COLO829 (cell line): ENCODE results near the gene EBF4.
"Not testable (repeated sequence)": the region's sequence is repeated elsewhere in the genome, so short reads cannot be mapped to it uniquely, and the experiment has no call there.

ENCODE experiments used
- DNase-seq: peaks from one replicate; pipeline ENCODE4 v3.0.0; 2012; ENCODE audit warnings: low spot score

EBF4 gene

GRCh38 chr20:2757969-2758368 lies 65.4 kb downstream of the EBF4 start:
- no peak for DNase-seq

GRCh38 chr20:2759143-2759542 lies 66.6 kb downstream of the EBF4 start:
- DNase-seq = no peak

- DNase-seq = no peak
These were observed 67.2 kb downstream of the EBF4 start for GRCh38 chr20:2759603-2760296.

- no peak for DNase-seq
These were observed 67.8 kb downstream of the EBF4 start for GRCh38 chr20:2760297-2760951.

DNA sequence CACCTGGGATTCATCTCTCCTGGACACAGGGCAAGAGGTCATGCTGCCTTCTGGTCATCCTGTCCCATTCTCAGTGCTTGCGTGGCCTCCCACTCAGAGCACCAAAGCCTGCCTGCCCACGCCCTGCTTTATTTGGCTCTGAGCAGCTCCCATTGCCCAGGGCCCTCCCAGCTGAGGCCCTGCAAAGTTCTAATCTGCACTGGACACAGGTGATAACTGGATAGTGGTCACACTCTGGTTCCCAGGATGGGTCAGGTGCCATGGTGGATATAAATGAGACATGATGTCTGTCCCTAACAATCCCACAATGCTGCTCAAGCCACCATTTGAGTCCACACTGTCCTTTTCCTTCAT lies 68.3 kb downstream of the EBF4 start:
- DNase-seq = no peak

- DNase-seq = no peak
These were observed 69.3 kb downstream of the EBF4 start for GRCh38 chr20:2761885-2762284.

DNA sequence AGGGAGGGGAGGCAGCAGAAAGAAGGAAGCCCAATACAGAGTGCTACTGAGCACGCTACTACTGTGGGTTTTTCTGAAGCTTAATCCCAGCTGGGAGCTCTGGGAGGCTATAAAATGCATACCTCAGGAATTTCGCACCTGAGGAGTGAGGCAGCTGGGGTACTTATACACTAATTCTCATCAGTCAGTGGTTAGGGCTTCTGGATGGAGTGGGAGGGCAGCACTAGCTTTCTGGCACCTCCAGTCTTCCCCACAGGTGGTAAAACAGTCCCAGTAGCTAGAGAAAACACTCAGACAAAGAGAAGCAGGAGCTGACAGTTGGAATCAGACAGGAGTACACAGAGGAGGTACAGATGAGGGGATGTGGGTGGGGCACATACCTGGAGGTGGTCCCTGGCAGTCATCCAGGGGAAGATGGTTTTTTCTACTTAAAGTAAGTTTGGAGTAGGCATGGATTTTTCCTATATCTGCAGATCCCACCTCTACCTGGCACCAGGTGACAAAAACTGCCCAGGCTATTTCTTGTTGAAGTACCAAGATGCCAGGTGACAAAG lies 70.1 kb downstream of the EBF4 start:
- DNase-seq = no peak

GRCh38 chr20:2763186-2763585 lies 70.6 kb downstream of the EBF4 start:
- DNase-seq = no peak

- no peak for DNase-seq
These were observed 75.4 kb downstream of the EBF4 start for GRCh38 chr20:2767768-2768631.

DNA sequence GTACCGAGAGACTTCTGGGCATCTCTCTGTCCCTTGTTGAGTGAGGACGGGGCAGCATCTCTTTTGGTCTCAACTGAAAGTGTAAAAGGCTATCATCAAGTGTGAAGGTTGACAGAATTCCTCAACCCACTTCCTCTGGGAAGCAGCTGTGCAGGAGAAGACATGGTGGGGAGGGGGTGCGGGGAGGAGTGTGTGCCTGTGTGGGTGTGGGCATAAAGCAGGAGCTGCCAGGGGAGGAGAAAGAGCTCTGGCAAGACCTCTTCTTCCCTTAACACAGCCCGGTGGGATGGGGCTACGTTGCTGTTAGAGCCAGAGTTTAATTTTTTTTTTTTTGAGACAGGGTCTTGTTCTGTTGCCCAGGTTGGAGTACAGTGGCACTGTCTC lies 76.0 kb downstream of the EBF4 start:
- no peak for DNase-seq

DNA sequence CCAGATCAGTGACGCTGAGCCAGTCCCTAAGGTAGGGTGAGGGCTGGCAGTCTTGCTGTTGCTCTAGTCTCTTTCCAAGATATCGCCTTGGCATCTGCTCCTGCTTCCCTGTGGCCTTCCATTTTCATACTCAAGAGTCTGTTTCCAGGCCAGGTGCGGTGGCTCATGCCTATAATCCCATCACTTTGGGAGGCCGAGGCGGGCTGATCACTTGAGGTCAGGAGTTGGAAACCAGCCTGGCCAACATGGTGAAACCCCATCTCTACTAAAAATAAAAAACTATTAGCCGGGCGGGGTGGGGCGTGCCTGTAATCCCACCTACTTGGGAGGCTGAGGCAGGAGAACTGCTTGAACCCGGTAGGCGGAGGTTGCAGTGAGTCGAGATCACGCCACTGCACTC lies 77.5 kb downstream of the EBF4 start:
- not testable (repeated sequence) for DNase-seq

- DNase-seq = no peak
These were observed 79.1 kb downstream of the EBF4 start for GRCh38 chr20:2771631-2772080.

GRCh38 chr20:2773812-2774211 lies 81.2 kb downstream of the EBF4 start:
- DNase-seq = no peak

DNA sequence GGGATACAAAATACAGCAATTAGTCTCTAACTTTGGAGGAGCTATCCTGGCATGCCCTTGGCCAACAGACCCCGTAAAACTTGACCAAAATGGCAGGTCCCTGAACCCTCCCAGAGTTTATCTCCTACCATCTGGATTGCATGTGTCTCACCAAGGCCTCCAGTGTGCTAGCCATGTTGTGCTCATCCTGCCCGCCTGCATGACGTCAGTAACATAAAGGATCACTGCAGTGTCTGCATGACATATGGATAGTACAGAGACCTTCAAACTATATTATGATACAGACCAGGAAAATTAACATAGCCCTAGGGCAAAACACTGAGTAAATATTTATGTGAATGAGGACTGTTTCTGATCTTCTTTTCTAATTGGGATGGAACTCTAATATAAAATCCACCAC lies 82.6 kb downstream of the EBF4 start:
- DNase-seq = no peak

DNA sequence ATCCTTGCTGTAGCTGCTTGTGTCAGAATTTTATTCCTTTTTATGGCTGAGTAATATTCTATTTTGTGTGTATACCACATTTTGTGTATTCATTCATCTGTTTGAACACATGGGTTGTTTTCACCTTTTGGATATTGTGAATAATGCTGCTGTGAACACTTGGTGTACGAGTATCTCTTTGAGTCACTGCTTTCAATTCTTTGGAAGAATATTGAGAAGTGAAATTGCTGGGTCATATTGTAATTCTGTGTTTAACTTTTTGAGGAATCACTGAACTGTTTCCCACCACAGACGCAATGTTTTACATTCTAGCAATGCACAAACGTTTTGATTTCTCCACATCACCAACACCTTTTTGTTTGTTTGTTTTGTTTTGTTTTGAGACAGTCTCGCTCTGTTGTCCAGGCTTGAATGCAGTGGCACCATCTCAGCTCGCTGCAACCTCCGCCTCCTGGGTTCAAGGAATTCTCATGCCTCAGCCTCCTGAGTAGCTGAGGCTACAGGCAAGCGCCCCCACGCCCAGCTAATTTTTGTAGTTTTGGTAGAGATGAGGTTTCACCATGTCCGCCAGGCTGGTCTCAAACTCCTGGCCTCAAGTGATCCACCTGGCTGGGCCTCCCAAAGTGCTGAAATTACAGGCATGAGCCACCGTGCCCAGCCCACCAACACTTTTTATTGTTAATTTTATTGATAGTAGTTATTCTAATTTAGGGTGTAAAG lies 86.2 kb downstream of the EBF4 start:
- DNase-seq = no peak

DNA sequence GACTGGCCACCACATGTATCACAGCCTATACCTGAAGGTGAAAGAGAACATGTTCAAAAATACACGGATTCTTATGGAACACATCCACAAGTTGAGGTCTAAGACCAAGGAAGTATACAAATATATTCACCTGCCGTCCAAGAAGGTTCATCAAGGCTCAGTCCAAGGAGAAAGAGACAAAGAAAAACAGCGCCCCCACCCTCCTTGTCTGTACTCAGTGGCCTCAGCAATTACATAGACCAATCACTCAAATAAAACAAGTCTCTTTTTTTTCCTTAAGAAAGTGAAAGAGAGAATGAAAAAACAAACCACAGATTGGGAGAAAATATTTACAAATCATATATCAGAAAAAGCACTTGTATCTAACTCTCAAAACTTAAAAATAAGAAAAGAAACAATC lies 88.4 kb downstream of the EBF4 start:
- DNase-seq = no peak

GRCh38 chr20:2783908-2784566 lies 91.5 kb downstream of the EBF4 start:
- no peak for DNase-seq

DNA sequence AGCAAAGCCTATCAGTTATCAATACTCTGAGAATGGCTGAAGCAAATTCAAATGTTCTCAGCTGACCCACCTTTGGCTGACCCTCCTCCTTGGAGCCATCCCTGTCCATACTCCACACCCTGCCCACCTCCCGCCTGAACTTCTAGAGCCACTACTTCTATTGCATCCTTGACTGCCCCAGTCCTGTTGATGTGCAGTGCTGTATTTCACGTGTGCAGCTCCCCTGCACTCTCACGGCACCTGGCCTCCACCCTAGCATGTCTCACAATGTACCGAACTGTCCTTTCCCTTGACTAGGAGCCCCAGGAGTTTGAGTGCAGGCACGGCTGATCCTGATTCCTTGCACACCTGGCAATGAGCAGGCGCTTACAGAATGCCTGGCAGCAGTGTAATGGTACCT lies 100.9 kb downstream of the EBF4 start:
- no peak for DNase-seq

GRCh38 chr20:2794202-2794748 lies 101.7 kb downstream of the EBF4 start:
- no peak for DNase-seq

- no peak for DNase-seq
These were observed 102.4 kb downstream of the EBF4 start for GRCh38 chr20:2794866-2795447.

DNA sequence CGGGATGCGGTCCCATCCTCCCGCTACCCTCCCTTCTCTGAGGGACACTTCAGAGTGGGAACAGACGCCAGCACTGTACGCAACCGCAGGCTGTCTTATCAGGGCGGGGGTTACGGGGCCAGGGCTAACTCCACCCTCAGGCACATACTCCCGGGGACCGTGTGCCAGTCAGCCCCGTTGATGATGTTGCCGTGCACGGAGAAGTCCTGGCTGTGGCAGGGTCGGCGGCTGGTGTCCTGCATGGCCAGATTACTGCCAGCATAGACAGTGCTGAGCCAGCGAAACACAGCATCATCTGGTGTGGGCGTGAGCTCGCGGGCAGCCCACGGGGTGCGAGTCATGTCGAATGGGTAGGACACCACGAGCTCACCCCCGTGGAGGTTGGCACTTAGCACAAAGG lies 102.9 kb downstream of the EBF4 start:
- no peak for DNase-seq
